Measurements from ENCODE around the gene GPANK1.

- TF ChIP-seq CTCF (IDR thresholded peaks at IDR 0.05) (no peak), POLR2A (IDR thresholded peaks at IDR 0.05; ENCODE audit: low read depth) (no peak), EP300 (IDR thresholded peaks at IDR 0.05) (no peak)
These were observed 35.8 kb downstream of the GPANK1 start for GRCh38 chr6:31629014-31629413.
